ENCODE results near the gene PCYT1A. TPM values are rescaled to one million over a fixed set of nuclear protein-coding genes. Genes with fewer than 3 reads are reported as not detected.

PCYT1A gene
- total and polyA plus RNA-seq, 4 donors: 21.2 to 67.4 (median 42.7) TPM

- TF ChIP-seq, protein P1, sequence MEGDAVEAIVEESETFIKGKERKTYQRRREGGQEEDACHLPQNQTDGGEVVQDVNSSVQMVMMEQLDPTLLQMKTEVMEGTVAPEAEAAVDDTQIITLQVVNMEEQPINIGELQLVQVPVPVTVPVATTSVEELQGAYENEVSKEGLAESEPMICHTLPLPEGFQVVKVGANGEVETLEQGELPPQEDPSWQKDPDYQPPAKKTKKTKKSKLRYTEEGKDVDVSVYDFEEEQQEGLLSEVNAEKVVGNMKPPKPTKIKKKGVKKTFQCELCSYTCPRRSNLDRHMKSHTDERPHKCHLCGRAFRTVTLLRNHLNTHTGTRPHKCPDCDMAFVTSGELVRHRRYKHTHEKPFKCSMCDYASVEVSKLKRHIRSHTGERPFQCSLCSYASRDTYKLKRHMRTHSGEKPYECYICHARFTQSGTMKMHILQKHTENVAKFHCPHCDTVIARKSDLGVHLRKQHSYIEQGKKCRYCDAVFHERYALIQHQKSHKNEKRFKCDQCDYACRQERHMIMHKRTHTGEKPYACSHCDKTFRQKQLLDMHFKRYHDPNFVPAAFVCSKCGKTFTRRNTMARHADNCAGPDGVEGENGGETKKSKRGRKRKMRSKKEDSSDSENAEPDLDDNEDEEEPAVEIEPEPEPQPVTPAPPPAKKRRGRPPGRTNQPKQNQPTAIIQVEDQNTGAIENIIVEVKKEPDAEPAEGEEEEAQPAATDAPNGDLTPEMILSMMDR (IDR thresholded peaks at IDR 0.05; ENCODE audit: control extremely low read depth, extremely low read depth): no peak
- Histone ChIP-seq H3K9ac (ENCODE audit: insufficient read depth in 1 of 2, low read length in 2 of 2) (no peak overlapping the region), H3K4me3 (no peak overlapping the region), H3K9me3 (ENCODE audit: control insufficient read depth in 4 of 4, insufficient read depth in 3 of 4, low read length in 3 of 4) (no peaks in the 10 kb centered on the region), H3K27ac (ENCODE audit: low read depth in 1 of 2, low read length in 1 of 2) (no peak overlapping the region), H3K4me1 (ENCODE audit: control insufficient read depth in 5 of 5, insufficient read depth in 5 of 5, low read length in 5 of 5) (peaks cover 0 to 4% (median 0%) of the 10 kb centered on the region in 5 donors), H3K36me3 (ENCODE audit: control insufficient read depth in 4 of 4, insufficient read depth in 4 of 4, low read length in 4 of 4) (no peaks in the 10 kb centered on the region), H3K27me3 (ENCODE audit: control insufficient read depth in 3 of 3, insufficient read depth in 3 of 3, low read length in 2 of 3) (peaks cover 0 to 3% (median 0%) of the 10 kb centered on the region in 3 donors)
- WGBS, 2 donors: 85 to 93% methylated on average over 13 of the region's 13 CpGs
- DNase-seq (no peak), ATAC-seq (ENCODE audit: insufficient read depth, low FRiP score) (no peak)
These were observed 69.3 kb downstream of the PCYT1A start for GRCh38 chr3:196218155-196218712.

GRCh38 chr3:196217307-196218154 lies 70.0 kb downstream of the PCYT1A start:
- no peak overlapping the region for H3K4me3 ChIP-seq
- TF ChIP-seq, protein P1 (IDR thresholded peaks at IDR 0.05; ENCODE audit: control extremely low read depth, extremely low read depth): no peak
- no peaks in the 10 kb centered on the region for H3K36me3 ChIP-seq (ENCODE audit: control insufficient read depth in 4 of 4, insufficient read depth in 4 of 4, low read length in 4 of 4)
- H3K4me1 ChIP-seq (ENCODE audit: control insufficient read depth in 5 of 5, insufficient read depth in 5 of 5, low read length in 5 of 5): peaks cover 0 to 4% (median 0%) of the 10 kb centered on the region in 5 donors
- peaks cover 0 to 3% (median 0%) of the 10 kb centered on the region in 3 donors for H3K27me3 ChIP-seq (ENCODE audit: control insufficient read depth in 3 of 3, insufficient read depth in 3 of 3, low read length in 2 of 3)
- no peak for ATAC-seq (ENCODE audit: insufficient read depth, low FRiP score)
- H3K27ac ChIP-seq (ENCODE audit: low read depth in 1 of 2, low read length in 1 of 2): no peak overlapping the region
- DNase-seq: no peak
- no peak overlapping the region for H3K9ac ChIP-seq (ENCODE audit: insufficient read depth in 1 of 2, low read length in 2 of 2)
- H3K9me3 ChIP-seq (ENCODE audit: control insufficient read depth in 4 of 4, insufficient read depth in 3 of 4, low read length in 3 of 4): no peaks in the 10 kb centered on the region
- WGBS, 2 donors: 89 to 92% methylated on average over 12 of the region's 12 CpGs

- no peak overlapping the region for H3K9ac ChIP-seq (ENCODE audit: insufficient read depth in 1 of 2, low read length in 2 of 2)
- ATAC-seq (ENCODE audit: insufficient read depth, low FRiP score): no peak
- WGBS, 2 donors: 43 to 66% methylated on average over 19 to 25 of the region's 25 CpGs
These were observed 70.8 kb downstream of the PCYT1A start for GRCh38 chr3:196216681-196217211.

More at GRCh38 chr3:196216681-196217211, 70.8 kb downstream of the PCYT1A start:
- Histone ChIP-seq H3K4me1 (ENCODE audit: control insufficient read depth in 5 of 5, insufficient read depth in 5 of 5, low read length in 5 of 5) (peaks cover 0 to 4% (median 0%) of the 10 kb centered on the region in 5 donors), H3K27ac (ENCODE audit: low read depth in 1 of 2, low read length in 1 of 2) (no peak overlapping the region), H3K36me3 (ENCODE audit: control insufficient read depth in 4 of 4, insufficient read depth in 4 of 4, low read length in 4 of 4) (no peaks in the 10 kb centered on the region), H3K27me3 (ENCODE audit: control insufficient read depth in 3 of 3, insufficient read depth in 3 of 3, low read length in 2 of 3) (peaks cover 0 to 3% (median 0%) of the 10 kb centered on the region in 3 donors), H3K4me3 (no peak overlapping the region), H3K9me3 (ENCODE audit: control insufficient read depth in 4 of 4, insufficient read depth in 3 of 4, low read length in 3 of 4) (no peaks in the 10 kb centered on the region)
- TF ChIP-seq, protein P1 (IDR thresholded peaks at IDR 0.05; ENCODE audit: control extremely low read depth, extremely low read depth): no peak
- DNase-seq: no peak

Data from lung (tissue), 12 donors.